ENCODE results near the gene FKBP1A. TPM values are rescaled to one million over a fixed set of nuclear protein-coding genes. Genes with fewer than 3 reads are reported as not detected.

Gene FKBP1A
- total and polyA plus RNA-seq, 2 of the 4 experiments (the other 2 are of a cell fraction) = 120 to 528 TPM

DNA sequence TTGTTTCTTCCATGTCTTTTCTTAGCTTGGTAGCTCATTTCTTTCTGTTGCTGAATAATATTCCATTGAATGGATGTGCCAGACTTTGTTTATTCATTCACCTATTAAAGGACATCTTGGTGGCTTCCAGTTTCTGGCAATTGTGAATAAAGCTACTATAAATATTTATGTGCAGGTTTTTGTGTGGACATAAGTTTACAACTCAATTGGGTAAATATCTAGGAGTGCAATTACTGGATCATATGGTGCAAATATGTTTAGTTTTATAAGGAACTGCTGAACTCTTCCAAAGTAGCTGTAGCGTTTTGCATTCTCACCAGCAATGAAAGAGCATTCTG, 47.1 kb downstream of the FKBP1A start:
- TF ChIP-seq FOS (IDR thresholded peaks at IDR 0.05; ENCODE audit: low read depth, low read length) = no peak
- Histone ChIP-seq H3K9ac (ENCODE audit: low read depth, low read length) (no peak overlapping the region), H2BK20ac (ENCODE audit: low read depth, low read length) (no peak overlapping the region), H3K27me3 (ENCODE audit: control insufficient read depth, insufficient read depth, low read length) (no peaks in the 10 kb centered on the region), H4K8ac (ENCODE audit: low read depth in 2 of 2, low read length in 2 of 2) (no peak overlapping the region), H4K20me1 (ENCODE audit: insufficient read depth, low read length) (peaks cover 6% of the 10 kb centered on the region; the same call in 1 of the 2 replicates), H3K79me1 (ENCODE audit: low read depth in 1 of 2, low read length in 2 of 2) (peaks cover 0 to 36% of the 10 kb centered on the region in 2 experiments; a peak in 2 of 4 replicates), H3K4me3 (ENCODE audit: insufficient read depth, low read depth, low read length) (no peak overlapping the region), H3K27ac (ENCODE audit: insufficient read depth, low read length) (no peak overlapping the region), H3K4me2 (ENCODE audit: low read depth, low read length) (no peak overlapping the region), H3K4ac (ENCODE audit: low read depth, low read length) (no peak overlapping the region), H3K14ac (replicated peaks; ENCODE audit: low read depth, low read length) (no peak overlapping the region), H2BK15ac (ENCODE audit: low read depth, low read length) (no peak overlapping the region), H3K18ac (ENCODE audit: low read depth, low read length) (no peak overlapping the region), H4K5ac (ENCODE audit: low read depth, low read length) (no peak overlapping the region), H2AK5ac (ENCODE audit: low read depth, low read length) (no peak overlapping the region), H3K56ac (ENCODE audit: extremely low read depth, insufficient read depth, low read length) (no peak overlapping the region), H3K9me3 (ENCODE audit: control insufficient read depth, insufficient read depth, low read length) (no peaks in the 10 kb centered on the region), H3K36me3 (ENCODE audit: control insufficient read depth, insufficient read depth, low read length) (0 out of 2 replicates have a peak, but pooled peaks cover 1% of the 10 kb centered on the region), H3K4me1 (ENCODE audit: control insufficient read depth, insufficient read depth, low read length) (peaks cover 16% of the 10 kb centered on the region), H2AK9ac (replicated peaks; ENCODE audit: low read depth, low read length, poor library complexity) (no peak overlapping the region), H4K91ac (ENCODE audit: insufficient read depth, low read depth, low read length) (no peak overlapping the region), H2BK120ac (ENCODE audit: low read depth, low read length) (no peak overlapping the region), H3K9me1 (ENCODE audit: insufficient read depth, low read length) (peaks cover 21% of the 10 kb centered on the region), H2BK5ac (ENCODE audit: low read depth, low read length, poor library complexity, severe bottlenecking) (no peak overlapping the region), H3K23ac (ENCODE audit: low read depth, low read length) (no peak overlapping the region), H2AFZ (replicated peaks; ENCODE audit: low read length, poor library complexity) (no peak overlapping the region)
- ATAC-seq (ENCODE audit: low read depth) = no peak
- no CpG with 5 or more reads among the region's 1 CpG for WGBS, 2 experiments (ENCODE audit: extremely low coverage in 2 of 2, insufficient read length in 1 of 2)
- ChIA-PET CTCF (no interaction called here), POLR2A (ENCODE audit: unreplicated experiment) (no interaction called here)
- intact Hi-C loops (cut with micrococcal nuclease) (no loop called here), in situ Hi-C loops (cut with MboI; ENCODE audit: low sequenced_read_pairs) (loop anchor here (25.0 kb wide), 1 partner anchor 492 kb away; no protein-coding TSS in a partner anchor), dilution Hi-C loops (cut with HindIII; ENCODE audit: low sequenced_read_pairs, unreplicated experiment) (no loop called here)
- no TSS peak for BruUV-seq (replicated peaks)
- no peak for DNase-seq
